GM11168 (cell line): ENCODE results near the gene SRP9.
"Not testable (repeated sequence)": the region's sequence is repeated elsewhere in the genome, so short reads cannot be mapped to it uniquely, and the experiment has no call there.

Experiments
- in situ Hi-C: fragments of 300-500 bp; cut with MboI; formaldehyde crosslinking; loops from one replicate; pipeline ENCODE4 v1.12.0; 2022; ENCODE audit warnings: low sequenced_read_pairs; ENCODE audit not compliant: unreplicated experiment

SRP9 gene

GRCh38 chr1:225754940-225755641, 22.5 kb upstream of the SRP9 start:
- in situ Hi-C loops, result no loop called here

DNA sequence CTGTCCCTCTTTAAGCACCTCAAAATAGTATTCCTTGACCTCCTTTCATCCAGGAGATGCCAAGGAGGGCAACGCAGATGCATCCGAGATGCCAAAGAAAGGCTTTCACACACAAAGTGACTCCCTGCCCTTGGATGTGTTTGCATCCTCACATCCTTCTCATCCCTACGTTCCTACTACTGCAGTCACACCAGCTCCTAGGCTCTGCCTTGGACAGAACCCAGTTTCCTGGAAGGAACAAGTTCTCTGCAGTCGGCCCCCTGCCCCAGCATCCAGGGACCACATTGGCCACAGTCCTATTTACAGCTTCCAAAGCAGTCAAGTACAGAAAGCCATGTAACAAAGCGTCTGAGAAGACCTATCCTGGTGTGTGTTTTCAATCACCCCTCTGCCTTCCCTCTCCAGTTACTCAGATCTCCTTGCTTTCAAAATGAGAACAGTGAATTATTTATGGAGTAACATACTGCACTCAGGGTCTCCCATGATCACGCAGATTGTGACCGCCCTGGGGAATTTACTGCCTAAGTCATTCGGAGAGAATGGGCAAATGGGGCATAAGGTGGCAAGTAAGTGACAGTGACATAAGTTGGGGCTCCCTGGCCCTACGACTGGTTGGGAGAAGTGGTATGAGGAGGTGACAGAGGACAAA, 21.8 kb upstream of the SRP9 start:
- in situ Hi-C loops, result no loop called here

DNA sequence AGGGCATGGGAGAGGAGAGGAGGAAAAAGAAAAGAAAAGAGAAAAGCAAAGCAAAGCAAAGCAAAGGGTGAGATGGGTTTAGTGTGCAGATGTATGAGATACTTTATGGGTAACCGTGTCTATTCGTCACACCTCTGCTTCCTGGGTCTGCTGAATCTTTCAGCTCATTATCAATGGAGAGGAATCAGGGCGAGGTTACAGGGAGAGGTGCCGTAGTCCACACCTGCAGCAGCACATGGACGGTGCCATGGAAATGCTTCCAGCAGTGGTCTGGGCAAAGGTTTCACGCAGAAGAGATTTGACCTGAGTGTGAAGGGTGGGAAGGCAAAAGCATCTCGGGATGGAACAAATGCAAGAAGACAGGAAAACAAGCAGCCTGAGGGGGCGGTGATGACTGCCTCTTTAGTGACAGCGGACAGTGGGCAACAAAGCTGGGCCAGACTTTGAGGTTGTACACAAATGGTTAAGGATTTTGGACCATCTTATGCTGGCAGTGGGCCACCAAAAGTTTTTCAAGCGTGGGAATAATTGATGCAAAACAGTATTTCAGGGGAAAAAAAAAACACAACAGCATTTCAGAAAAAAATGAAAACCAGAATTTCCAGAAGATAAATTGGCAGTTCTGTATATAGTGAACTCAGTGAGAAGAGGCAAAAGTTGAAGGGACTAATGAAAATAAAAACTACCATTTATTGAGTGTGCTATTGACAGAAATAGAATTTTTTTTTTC, 19.5 kb upstream of the SRP9 start:
- in situ Hi-C loops, result no loop called here

DNA sequence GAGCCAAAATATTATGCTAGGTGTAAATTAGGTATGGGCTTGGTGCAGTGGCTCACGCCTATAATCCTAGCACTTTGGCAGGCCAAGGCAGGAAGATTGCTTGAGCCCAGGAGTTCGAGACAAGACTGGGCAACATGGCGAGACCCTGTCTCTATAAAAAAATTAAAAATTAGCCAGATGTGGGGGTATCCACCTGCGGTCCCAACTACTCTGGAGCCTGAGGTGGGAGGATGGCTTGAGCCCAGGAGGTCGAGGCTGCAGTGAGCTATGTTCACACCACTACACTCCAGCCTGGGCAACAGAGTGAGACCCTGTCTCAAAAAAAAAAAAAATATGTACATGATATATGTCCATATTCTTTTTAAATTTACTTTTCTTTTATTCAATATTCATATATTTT, 17.7 kb upstream of the SRP9 start:
- in situ Hi-C loops, result not testable (repeated sequence)

- in situ Hi-C loops, result no loop called here
Observed at GRCh38 chr1:225760531-225760930, 17.1 kb upstream of the SRP9 start.

DNA sequence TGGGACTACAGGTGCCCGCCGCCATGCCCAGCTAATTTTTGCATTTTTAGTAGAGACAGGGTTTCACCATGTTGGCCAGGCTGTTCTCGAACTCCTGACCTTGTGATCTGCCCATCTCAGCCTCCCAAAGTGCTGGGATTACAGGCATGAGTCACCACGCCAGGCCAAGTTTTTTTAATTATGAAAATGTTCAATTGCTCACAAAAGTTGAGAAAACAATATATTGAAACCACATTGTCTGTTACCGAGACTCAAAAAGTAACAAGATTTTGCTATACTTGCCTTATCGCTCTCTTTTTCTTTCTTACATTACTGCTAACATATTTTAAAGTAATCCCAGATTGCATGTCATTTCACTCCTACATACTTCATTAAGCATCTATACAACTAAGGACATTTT, 16.2 kb upstream of the SRP9 start:
- in situ Hi-C loops, result not testable (repeated sequence)

GRCh38 chr1:225762002-225762441, 15.6 kb upstream of the SRP9 start:
- in situ Hi-C loops, result no loop called here

GRCh38 chr1:225762444-225762843, 15.2 kb upstream of the SRP9 start:
- in situ Hi-C loops, result no loop called here

GRCh38 chr1:225763716-225764548, 13.7 kb upstream of the SRP9 start:
- in situ Hi-C loops, result no loop called here

- in situ Hi-C loops, result no loop called here
Observed at GRCh38 chr1:225765982-225766674, 11.5 kb upstream of the SRP9 start.

GRCh38 chr1:225766967-225767633, 10.5 kb upstream of the SRP9 start:
- in situ Hi-C loops, result no loop called here

GRCh38 chr1:225767634-225768540, 9.7 kb upstream of the SRP9 start:
- in situ Hi-C loops, result no loop called here

- in situ Hi-C loops, result no loop called here
Observed at GRCh38 chr1:225768662-225769426, 8.8 kb upstream of the SRP9 start.

DNA sequence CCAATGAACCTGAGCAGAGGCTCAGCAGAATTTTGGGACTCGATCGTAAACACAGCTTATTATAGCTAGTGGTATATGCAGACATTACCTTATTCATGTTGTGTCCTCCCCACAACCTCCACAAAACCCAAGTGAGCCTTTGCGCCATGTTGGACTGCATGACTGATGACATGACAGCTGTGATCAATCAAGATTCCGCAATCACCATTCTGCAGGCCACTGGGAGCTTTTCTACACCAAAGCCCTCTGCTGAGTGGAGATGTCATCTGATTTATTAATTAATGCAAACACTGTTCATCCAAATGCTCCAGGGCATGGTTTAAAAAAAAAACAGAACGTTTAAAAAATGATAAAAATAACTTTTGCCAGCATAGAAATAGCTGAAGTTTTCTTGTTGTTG, 7.9 kb upstream of the SRP9 start:
- in situ Hi-C loops, result loop anchor here (10.0 kb wide), 1 partner anchor 295 kb away; no protein-coding TSS in a partner anchor

- in situ Hi-C loops, result loop anchor here (10.0 kb wide), 1 partner anchor 296 kb away; no protein-coding TSS in a partner anchor
Observed at GRCh38 chr1:225770561-225771248, 6.9 kb upstream of the SRP9 start.

DNA sequence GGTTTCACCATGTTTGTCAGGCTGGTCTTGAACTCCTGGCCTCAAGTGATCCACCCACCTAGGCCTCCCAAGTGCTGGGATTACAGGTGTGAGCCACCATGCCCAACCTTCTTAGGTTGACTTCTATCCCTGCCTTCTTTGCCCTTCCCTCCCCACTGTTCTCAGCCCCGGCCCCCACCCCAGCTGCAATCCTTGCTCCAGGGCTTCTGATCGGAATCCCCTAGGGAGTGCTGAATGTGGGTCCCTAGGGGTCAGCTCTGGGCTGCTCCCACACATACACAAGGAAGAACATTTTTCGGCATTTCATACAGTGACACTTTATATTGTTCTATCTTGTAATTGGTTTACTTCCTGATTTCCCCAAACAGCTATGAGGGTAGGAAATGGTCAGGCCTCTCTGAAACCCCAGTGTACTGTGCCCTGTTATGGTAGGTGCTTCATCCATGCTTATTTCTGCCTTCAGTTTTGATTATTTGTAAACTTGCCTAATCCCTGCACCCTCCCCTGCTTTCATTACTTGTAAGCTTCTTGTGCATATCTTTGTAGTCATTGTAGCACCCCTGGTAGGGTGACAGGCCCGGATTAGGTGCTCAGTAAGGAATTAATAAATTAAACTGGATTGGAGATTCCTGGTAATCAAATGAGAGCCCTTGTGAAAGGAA, 5.8 kb upstream of the SRP9 start:
- in situ Hi-C loops, result loop anchor here (10.0 kb wide), 1 partner anchor 297 kb away; no protein-coding TSS in a partner anchor
